ENCODE data around the gene LRP10.
"Not testable (repeated sequence)": the region's sequence is repeated elsewhere in the genome, so short reads cannot be mapped to it uniquely, and the experiment has no call there.

Gene LRP10

GRCh38 chr14:22848351-22849164 lies 23.0 kb upstream of the LRP10 start:
- no peak for TF ChIP-seq POLR2A (IDR thresholded peaks at IDR 0.05; ENCODE audit: low read depth, low read length)
- DNase-seq (ENCODE audit: insufficient read length, low spot score) (no peak), FAIRE-seq (no peak)

- no peak for FAIRE-seq
- TF ChIP-seq POLR2A (IDR thresholded peaks at IDR 0.05; ENCODE audit: low read depth, low read length), result no peak
- no peak for DNase-seq (ENCODE audit: insufficient read length, low spot score)
Observed at GRCh38 chr14:22849212-22849819, 22.2 kb upstream of the LRP10 start.

DNA sequence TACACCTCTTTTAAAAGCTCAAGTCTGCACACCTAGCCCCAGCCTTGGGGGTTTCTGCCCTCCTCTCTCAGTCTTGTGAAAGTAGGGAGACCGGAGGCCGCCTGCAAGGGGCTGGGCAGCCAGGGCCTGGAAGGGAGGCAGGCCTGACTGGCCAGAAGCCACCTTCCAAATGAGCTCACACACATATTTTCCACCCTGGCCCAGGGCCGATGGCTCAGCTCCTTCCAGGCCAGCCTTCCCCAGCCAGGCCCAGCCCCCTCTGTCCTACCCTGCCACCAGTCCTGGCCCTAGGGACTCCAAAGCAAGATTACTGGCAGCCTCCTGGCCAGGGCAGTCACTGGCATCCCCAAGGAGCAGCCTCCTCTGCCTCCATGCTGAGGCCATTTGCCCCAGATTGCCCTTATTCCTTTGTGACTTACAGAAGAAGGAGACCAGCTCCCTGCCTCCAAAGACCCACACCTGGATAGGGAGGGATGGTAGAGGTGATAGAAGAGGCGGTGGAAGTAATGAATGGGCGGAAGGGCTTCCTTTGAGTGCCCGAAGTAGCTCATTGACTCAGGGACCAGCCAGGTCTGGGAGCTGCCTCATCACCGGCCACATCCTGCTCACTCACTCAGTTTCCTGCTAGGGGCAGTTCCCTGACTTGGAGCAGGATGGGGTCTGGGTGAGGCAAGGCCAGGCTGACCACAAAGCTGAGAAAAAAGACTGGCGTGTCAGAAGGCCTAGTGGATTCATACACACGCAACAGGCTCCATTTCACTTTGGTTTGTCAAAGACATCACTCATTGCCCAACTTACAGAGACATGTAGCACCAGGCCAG lies 20.4 kb upstream of the LRP10 start:
- DNase-seq (ENCODE audit: insufficient read length, low spot score) (peak; percentile 63), FAIRE-seq (peak; percentile 60)
- 0 out of 2 replicates have a peak, but pooled peaks have one; percentile 10 for TF ChIP-seq POLR2A (IDR thresholded peaks at IDR 0.05; ENCODE audit: low read depth, low read length)

DNA sequence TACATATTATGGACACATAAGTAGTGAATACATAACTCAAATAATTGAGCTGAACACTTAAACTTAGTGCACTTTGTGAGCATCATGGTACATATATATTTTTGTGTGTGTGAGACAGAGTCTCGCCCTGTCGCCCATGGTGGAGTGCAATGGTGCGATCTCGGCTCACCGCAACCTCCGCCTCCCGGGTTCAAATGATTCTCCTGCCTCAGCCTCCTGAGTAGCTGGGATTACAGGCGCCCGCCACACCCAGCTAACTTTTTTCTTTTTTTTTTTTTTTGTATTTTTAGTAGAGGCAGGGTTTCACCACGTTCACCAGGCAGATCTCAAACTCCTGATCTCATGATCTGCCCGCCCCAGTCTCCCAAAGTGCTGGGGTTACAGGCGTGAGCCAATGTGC lies 19.4 kb upstream of the LRP10 start:
- DNase-seq (ENCODE audit: insufficient read length, low spot score); FAIRE-seq: not testable (repeated sequence)

GRCh38 chr14:22852599-22852939 lies 19.0 kb upstream of the LRP10 start:
- no peak for TF ChIP-seq POLR2A (IDR thresholded peaks at IDR 0.05; ENCODE audit: low read depth, low read length)
- FAIRE-seq (no peak), DNase-seq (ENCODE audit: insufficient read length, low spot score) (no peak)

DNA sequence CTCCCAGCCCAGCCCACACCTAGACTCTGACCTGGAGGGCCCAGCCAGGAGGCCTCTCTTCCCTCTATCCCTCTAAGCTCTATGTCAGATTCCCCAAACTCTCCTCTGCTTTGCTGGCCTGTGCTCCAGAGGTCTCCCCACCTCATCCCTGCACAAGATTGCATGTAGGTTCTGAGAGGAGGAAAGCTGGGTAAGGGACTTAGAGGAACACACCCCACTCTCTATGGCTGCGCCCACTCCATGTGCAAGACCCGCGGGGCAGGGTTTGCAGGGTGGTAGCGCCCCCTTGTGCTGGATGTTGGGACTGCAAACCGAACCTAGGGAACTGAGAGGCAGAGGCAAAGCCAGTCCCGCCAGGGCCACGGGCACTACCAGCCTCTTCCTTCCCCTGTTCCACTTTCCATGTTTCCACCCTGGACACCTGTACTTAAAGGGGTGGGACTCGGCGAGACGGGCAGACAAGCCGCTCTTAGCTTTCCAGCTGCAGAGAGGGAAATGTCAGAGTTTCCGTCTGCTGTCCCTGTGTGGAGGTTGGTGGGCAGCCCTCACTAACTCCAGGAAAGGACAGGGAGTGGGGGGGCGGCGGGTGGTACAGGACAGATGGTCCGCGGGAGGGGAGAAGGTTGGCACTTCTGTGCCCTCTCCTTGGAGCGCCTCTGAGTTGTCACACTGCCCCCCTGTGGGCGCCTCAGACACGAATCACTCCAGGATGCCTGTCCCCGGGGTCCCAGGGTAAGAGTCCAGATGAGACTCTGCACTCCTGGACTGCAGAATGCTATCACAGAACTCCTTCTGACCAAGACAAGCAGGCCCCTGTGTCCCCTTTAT lies 18.4 kb upstream of the LRP10 start:
- FAIRE-seq, result no peak
- TF ChIP-seq POLR2A (IDR thresholded peaks at IDR 0.05; ENCODE audit: low read depth, low read length), result no peak
- DNase-seq (ENCODE audit: insufficient read length, low spot score), result peak; percentile 57

GRCh38 chr14:22854296-22854695 lies 17.2 kb upstream of the LRP10 start:
- DNase-seq (ENCODE audit: insufficient read length, low spot score); FAIRE-seq: not testable (repeated sequence)

GRCh38 chr14:22854963-22855724 lies 16.4 kb upstream of the LRP10 start:
- DNase-seq (ENCODE audit: insufficient read length, low spot score) (no peak), FAIRE-seq (no peak)

DNA sequence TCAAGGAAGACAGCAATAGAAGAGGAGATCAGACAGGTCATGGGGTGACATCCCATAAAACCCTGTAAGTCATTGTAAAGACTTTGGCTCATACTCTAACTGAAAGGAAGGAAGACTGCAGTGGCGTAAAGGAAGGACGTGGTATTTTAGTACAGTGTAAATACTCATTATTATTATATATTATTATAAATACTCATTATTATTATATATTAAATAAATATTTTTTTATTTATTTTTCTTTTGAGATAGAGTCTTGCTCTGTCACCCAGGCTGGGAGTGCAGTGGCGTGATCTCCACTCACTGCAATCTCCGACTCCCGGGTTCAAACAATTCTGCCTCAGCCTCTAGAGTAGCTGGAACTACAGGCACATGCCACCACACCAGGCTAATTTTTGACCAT lies 15.1 kb upstream of the LRP10 start:
- no peak for TF ChIP-seq POLR2A (IDR thresholded peaks at IDR 0.05; ENCODE audit: low read depth, low read length)
- no peak for DNase-seq (ENCODE audit: insufficient read length, low spot score)
- no peak for FAIRE-seq

More at GRCh38 chr14:22854963-22855724, 16.4 kb upstream of the LRP10 start:
- no peak for TF ChIP-seq POLR2A (IDR thresholded peaks at IDR 0.05; ENCODE audit: low read depth, low read length)

DNA sequence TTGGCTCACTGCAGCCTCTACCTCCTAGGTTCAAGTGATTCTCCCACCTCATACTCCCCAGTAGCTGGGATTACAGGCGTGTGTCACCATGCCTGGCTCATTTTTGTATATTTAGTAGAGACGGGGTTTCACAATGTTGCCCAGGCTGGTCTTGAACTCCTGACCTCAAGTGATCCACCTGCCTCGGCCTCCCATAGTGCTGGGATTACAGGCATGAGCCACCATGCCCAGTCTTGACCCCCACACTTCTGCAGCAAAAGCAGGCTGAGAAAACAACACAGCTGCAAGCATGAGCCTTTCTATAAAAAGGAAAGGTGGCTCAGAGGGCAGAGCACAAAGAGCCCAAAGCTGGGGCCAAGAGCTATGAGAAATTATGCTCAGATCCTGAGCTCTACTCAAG lies 11.2 kb upstream of the LRP10 start:
- not testable (repeated sequence) for FAIRE-seq; DNase-seq (ENCODE audit: insufficient read length, low spot score)

DNA sequence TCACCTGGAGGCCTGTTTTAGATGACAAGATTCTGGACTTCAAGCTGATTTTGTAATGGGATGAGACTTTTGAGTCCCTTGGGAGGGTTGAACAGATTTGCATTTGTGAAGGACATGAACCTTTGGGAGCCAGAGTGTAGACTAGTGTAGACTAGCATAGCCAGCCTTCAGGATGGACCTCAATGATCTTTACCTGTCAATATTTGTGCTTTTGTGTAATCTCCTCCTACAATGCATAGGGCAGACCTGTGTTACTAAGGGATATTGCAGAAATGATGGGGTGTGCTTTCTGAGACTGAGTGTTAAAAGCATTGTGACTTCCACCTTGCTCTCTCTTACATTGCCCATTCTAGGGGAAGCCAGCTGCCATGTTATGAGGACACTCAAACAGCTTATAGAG lies 9.9 kb upstream of the LRP10 start:
- no peak for DNase-seq (ENCODE audit: insufficient read length, low spot score)
- FAIRE-seq, result no peak
- TF ChIP-seq POLR2A (IDR thresholded peaks at IDR 0.05; ENCODE audit: low read depth, low read length), result no peak

DNA sequence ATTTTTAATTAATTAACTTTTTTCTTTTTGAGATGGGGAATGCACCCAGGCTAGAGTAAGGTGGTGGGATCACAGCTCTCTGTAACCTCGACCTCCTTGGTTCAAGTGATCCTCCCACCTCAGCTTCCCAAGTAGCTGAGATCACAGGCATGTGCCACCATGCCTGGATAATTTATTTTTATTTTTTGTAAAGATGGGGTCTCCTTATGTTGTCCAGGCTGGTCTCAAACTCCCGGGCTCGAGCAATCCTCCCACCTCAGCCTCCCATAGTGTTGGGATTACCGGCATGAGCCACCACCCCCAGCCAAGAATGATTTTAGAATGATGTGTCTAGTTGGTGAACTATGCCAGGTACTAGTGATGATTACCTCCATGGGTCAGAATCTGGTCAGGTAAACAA lies 6.6 kb upstream of the LRP10 start:
- DNase-seq (ENCODE audit: insufficient read length, low spot score) (no peak), FAIRE-seq (no peak)
- TF ChIP-seq POLR2A (IDR thresholded peaks at IDR 0.05; ENCODE audit: low read depth, low read length), result no peak

Measured in H54 (cell line).